HepG2 (cell line): ENCODE data around the gene COQ10B. TPM values are rescaled to one million over a fixed set of nuclear protein-coding genes. Genes with fewer than 3 reads are reported as not detected.
A peak's percentile ranks its signal among the peaks of the same experiment; 100 is the strongest.

Experiments used
- ATAD3A ChIP-seq: sonication (generic); formaldehyde crosslinking; IDR thresholded peaks from 2 replicates; pipeline ENCODE4 v1.4.0; 2020; ENCODE audit warnings: missing genetic modification reagents
- EEA1 ChIP-seq: sonication (generic); formaldehyde crosslinking; IDR thresholded peaks from 2 replicates; pipeline ENCODE4 v1.5.1; 2020; ENCODE audit warnings: mild to moderate bottlenecking, missing genetic modification reagents, borderline replicate concordance
- ELF3 ChIP-seq: IDR thresholded peaks from 2 replicates; pipeline ENCODE4 v1.6.1; 2016; ENCODE audit warnings: missing genetic modification reagents, missing compliant biosample characterization
- FOXJ3 ChIP-seq: sonication (generic); formaldehyde crosslinking; IDR thresholded peaks from 2 replicates; pipeline ENCODE4 v1.4.0; 2020; ENCODE audit warnings: missing genetic modification reagents, mild to moderate bottlenecking, borderline replicate concordance
- HMGA1 ChIP-seq: sonication (generic); formaldehyde crosslinking; conservative IDR thresholded peaks from 2 replicates; pipeline ENCODE4 v1.4.0; 2020; ENCODE audit warnings: missing genetic modification reagents
- MTF1 ChIP-seq: sonication (generic); formaldehyde crosslinking; IDR thresholded peaks from 2 replicates; pipeline ENCODE4 v1.5.0; 2020; ENCODE audit warnings: missing genetic modification reagents
- NFIC ChIP-seq: IDR thresholded peaks from 2 replicates; pipeline ENCODE4 v1.6.1; 2012; ENCODE audit warnings: mild to moderate bottlenecking, low read length, inconsistent platforms
- RBM22 ChIP-seq: fragments of 200-400 bp; formaldehyde crosslinking; optimal IDR thresholded peaks from 2 replicates; pipeline ENCODE3; 2017; ENCODE audit warnings: mild to moderate bottlenecking, low read length, moderate library complexity
- RNF2 ChIP-seq: fragments of 450-650 bp; conservative IDR thresholded peaks from 2 replicates; pipeline ENCODE4 v1.6.1; 2016; ENCODE audit warnings: low read depth
- SYNCRIP ChIP-seq: fragments of 200-400 bp; formaldehyde crosslinking; IDR thresholded peaks from 2 replicates; pipeline ENCODE4 v1.6.1; 2018; ENCODE audit warnings: mild to moderate bottlenecking, low read depth, low read length; ENCODE audit not compliant: insufficient read depth
- ZNF337 ChIP-seq: sonication (generic); formaldehyde crosslinking; IDR thresholded peaks from 2 replicates; pipeline ENCODE4 v1.5.1; 2020; ENCODE audit warnings: missing genetic modification reagents, low read depth, mild to moderate bottlenecking, borderline replicate concordance
- ZNF850 ChIP-seq: sonication (generic); formaldehyde crosslinking; conservative IDR thresholded peaks from 2 replicates; pipeline ENCODE4 v1.9.0; 2021; ENCODE audit warnings: mild to moderate bottlenecking, missing genetic modification reagents
- ZSCAN31 ChIP-seq: sonication (generic); formaldehyde crosslinking; IDR thresholded peaks from 2 replicates; pipeline ENCODE4 v1.5.0; 2020; ENCODE audit warnings: low read depth, mild to moderate bottlenecking, missing genetic modification reagents
- polyA plus RNA-seq, 8 experiments: library from polyadenylated mRNA; depleted of rRNA in 3 of 8; stranded (reverse) in 7 of 8; unstranded in 1 of 8; fragments of >200 nt; fragmentation: Illumina TruSeq in 4 of 8; extraction: Trizol in 4 of 8; gene quantifications; 2 replicates each; pipeline versions ENCODE4 v1.2.1 to v1.2.3, GENCODE V29; 2011 to 2016; ENCODE audit warnings: low read depth in 4 of 8, missing spikeins in 1 of 8, mixed read lengths in 1 of 8; ENCODE audit not compliant: insufficient read depth in 1 of 8
- total RNA-seq, 5 experiments: library from RNA; depleted of rRNA; stranded (reverse); fragments of >200 nt; fragmentation: Illumina TruSeq; extraction: Trizol; gene quantifications; 2 replicates each; pipeline ENCODE4 v1.2.3, GENCODE V29; 2016; ENCODE audit warnings: low read depth in 1 of 5
- TF ChIP-seq, protein P1 (sequence below): sonication (generic); formaldehyde crosslinking; IDR thresholded peaks from 2 replicates; pipeline ENCODE4 v1.9.0; 2021; ENCODE audit warnings: missing genetic modification reagents, mild to moderate bottlenecking, borderline replicate concordance
- TF ChIP-seq, protein P2 (sequence below): sonication (generic); formaldehyde crosslinking; IDR thresholded peaks from 2 replicates; pipeline ENCODE4 v1.4.0; 2020; ENCODE audit warnings: missing genetic modification reagents, mild to moderate bottlenecking, borderline replicate concordance
- TF ChIP-seq, protein P3 (sequence below): sonication (generic); formaldehyde crosslinking; IDR thresholded peaks from 2 replicates; pipeline ENCODE4 v1.8.0; 2022; ENCODE audit warnings: mild to moderate bottlenecking, missing genetic modification reagents
- TF ChIP-seq, protein P4 (sequence below): sonication (generic); formaldehyde crosslinking; IDR thresholded peaks from 2 replicates; pipeline ENCODE4 v1.4.0; 2020; ENCODE audit warnings: mild to moderate bottlenecking, missing genetic modification reagents
- TF ChIP-seq, protein P5 (sequence below): sonication (generic); formaldehyde crosslinking; IDR thresholded peaks from 2 replicates; pipeline ENCODE4 v1.4.0; 2020; ENCODE audit warnings: low read depth, mild to moderate bottlenecking, missing genetic modification reagents

COQ10B gene
- total and polyA plus RNA-seq, 2 of the 13 experiments (the other 11 are each of a cell fraction or from before 2014, with no cell fraction given), result 4.6 to 34.9 TPM

DNA sequence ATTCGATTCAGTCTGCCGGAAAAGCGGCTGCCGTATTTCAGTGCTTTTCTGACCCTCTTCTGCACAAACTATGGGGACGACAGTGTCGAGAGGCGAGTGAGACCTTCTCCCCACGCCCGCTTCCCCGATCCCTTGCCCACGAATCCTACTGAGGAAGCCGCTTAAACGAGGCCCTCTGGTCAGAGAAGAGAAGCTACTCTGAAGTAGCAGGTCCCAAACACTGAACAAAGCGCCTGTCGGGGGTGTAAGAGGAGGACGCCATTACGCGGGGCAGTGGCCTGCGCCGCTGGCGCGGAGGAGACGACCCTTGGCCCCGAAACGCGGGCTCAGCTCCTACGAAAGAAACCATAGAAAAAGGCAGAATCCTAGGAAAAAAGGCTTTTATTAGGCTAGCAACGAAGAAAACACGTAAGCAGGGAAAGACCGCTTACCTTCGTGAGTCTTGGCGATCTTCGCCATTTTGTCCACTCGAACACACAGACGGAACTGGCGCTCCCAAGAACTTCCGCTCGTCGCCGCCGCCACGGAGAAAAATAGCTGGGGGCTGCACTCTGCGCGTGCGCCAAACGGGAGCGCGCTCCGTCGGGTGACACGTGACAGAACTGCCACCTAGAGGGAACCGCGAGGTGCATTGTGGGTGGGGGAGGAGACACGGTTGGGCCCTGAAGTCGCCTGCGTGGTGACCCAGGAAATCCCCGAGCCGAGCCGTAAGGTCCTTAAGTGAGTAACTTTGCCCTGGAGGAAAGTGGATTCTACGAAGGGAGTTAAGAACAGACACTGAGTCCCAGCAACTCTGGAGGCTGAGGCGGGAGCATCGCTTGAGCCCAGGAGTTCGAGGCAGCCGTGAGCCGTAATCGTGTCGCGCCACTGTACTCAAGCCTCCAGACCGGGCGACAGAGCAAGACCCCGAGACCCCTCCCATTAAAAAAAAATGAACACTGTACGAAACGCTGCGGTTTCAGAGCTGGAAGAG, 18.5 kb upstream of the COQ10B start, which contains the start of gene SF3B1 (continued):
- TF ChIP-seq ELF3 (CRISPR knock-in tag) (peak; percentile 94), ZSCAN31 (peak; percentile 70; the same call in 1 of the 2 replicates), HMGA1 (CRISPR knock-in tag) (no peak), ZNF850 (CRISPR knock-in tag) (no peak), NFIC (peak; percentile 77; the same call in 1 of the 2 replicates), RNF2 (peak; percentile 53; the same call in 1 of the 2 replicates), FOXJ3 (no peak; the same call in 1 of the 2 replicates), RBM22 (no peak), SYNCRIP (no peak), ATAD3A (CRISPR knock-in tag) (0 out of 2 replicates have a peak, but pooled peaks have one; percentile 75), ZNF337 (no peak), MTF1 (CRISPR knock-in tag) (peak; percentile 13; the same call in 1 of the 2 replicates), EEA1 (CRISPR knock-in tag) (no peak)
- TF ChIP-seq, protein P1, sequence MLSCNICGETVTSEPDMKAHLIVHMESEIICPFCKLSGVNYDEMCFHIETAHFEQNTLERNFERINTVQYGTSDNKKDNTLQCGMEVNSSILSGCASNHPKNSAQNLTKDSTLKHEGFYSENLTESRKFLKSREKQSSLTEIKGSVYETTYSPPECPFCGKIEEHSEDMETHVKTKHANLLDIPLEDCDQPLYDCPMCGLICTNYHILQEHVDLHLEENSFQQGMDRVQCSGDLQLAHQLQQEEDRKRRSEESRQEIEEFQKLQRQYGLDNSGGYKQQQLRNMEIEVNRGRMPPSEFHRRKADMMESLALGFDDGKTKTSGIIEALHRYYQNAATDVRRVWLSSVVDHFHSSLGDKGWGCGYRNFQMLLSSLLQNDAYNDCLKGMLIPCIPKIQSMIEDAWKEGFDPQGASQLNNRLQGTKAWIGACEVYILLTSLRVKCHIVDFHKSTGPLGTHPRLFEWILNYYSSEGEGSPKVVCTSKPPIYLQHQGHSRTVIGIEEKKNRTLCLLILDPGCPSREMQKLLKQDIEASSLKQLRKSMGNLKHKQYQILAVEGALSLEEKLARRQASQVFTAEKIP (CRISPR knock-in tag), result no peak
- TF ChIP-seq, protein P2, sequence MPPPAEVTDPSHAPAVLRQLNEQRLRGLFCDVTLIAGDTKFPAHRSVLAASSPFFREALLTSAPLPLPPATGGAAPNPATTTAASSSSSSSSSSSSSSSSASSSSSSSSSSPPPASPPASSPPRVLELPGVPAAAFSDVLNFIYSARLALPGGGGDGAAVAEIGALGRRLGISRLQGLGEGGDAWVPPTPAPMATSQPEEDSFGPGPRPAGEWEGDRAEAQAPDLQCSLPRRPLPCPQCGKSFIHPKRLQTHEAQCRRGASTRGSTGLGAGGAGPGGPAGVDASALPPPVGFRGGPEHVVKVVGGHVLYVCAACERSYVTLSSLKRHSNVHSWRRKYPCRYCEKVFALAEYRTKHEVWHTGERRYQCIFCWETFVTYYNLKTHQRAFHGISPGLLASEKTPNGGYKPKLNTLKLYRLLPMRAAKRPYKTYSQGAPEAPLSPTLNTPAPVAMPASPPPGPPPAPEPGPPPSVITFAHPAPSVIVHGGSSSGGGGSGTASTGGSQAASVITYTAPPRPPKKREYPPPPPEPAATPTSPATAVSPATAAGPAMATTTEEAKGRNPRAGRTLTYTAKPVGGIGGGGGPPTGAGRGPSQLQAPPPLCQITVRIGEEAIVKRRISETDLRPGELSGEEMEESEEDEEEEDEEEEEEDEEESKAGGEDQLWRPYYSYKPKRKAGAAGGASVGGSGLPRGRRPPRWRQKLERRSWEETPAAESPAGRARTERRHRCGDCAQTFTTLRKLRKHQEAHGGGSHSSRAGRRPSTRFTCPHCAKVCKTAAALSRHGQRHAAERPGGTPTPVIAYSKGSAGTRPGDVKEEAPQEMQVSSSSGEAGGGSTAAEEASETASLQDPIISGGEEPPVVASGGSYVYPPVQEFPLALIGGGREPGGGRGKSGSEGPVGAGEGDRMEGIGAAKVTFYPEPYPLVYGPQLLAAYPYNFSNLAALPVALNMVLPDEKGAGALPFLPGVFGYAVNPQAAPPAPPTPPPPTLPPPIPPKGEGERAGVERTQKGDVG (CRISPR knock-in tag), result peak; percentile 78; the same call in 1 of the 2 replicates
- TF ChIP-seq, protein P3, sequence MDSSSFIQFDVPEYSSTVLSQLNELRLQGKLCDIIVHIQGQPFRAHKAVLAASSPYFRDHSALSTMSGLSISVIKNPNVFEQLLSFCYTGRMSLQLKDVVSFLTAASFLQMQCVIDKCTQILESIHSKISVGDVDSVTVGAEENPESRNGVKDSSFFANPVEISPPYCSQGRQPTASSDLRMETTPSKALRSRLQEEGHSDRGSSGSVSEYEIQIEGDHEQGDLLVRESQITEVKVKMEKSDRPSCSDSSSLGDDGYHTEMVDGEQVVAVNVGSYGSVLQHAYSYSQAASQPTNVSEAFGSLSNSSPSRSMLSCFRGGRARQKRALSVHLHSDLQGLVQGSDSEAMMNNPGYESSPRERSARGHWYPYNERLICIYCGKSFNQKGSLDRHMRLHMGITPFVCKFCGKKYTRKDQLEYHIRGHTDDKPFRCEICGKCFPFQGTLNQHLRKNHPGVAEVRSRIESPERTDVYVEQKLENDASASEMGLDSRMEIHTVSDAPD (CRISPR knock-in tag), result peak; percentile 84
- TF ChIP-seq, protein P4, sequence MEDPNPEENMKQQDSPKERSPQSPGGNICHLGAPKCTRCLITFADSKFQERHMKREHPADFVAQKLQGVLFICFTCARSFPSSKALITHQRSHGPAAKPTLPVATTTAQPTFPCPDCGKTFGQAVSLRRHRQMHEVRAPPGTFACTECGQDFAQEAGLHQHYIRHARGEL (CRISPR knock-in tag), result no peak
- TF ChIP-seq, protein P5, sequence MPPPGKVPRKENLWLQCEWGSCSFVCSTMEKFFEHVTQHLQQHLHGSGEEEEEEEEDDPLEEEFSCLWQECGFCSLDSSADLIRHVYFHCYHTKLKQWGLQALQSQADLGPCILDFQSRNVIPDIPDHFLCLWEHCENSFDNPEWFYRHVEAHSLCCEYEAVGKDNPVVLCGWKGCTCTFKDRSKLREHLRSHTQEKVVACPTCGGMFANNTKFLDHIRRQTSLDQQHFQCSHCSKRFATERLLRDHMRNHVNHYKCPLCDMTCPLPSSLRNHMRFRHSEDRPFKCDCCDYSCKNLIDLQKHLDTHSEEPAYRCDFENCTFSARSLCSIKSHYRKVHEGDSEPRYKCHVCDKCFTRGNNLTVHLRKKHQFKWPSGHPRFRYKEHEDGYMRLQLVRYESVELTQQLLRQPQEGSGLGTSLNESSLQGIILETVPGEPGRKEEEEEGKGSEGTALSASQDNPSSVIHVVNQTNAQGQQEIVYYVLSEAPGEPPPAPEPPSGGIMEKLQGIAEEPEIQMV (CRISPR knock-in tag), result peak; percentile 81
